Activated CD8-positive, alpha-beta T cell treated with anti-CD3 and anti-CD28 coated beads for 36 hours (primary cell): Measurements from ENCODE around the gene LGALS12. TPM values are rescaled to one million over a fixed set of nuclear protein-coding genes. Genes with fewer than 3 reads are reported as not detected.

Source experiments
- ATAC-seq: fragments of 200-7000 bp; cut with Tn5 transposase; one replicate; pipeline ENCODE4 v1.10.0; 2021; ENCODE audit warnings: mild to moderate bottlenecking, moderate library complexity
- CTCF ChIA-PET: fragments of 350-600 bp; sonication (Branson Sonifier 250); formaldehyde crosslinking; loops from one replicate; lab custom pipeline; 2021; ENCODE audit warnings: antibody characterized with exemption; lab: Charles Lee
- POLR2A ChIA-PET: fragments of 350-600 bp; sonication (Branson Sonifier 250); formaldehyde crosslinking; loops from one replicate; lab custom pipeline; 2021; ENCODE audit warnings: antibody characterized with exemption; lab: Charles Lee
- DNase-seq: peaks from one replicate; pipeline ENCODE4 v3.0.0-alpha.2; 2020
- H3K27ac Mint-ChIP-seq: one replicate; pipeline ENCODE4 v1.8.0; 2021; ENCODE audit warnings: mild to moderate bottlenecking, mixed read lengths
- H3K27me3 Mint-ChIP-seq: one replicate; pipeline ENCODE4 v1.8.0; 2021; ENCODE audit warnings: mixed read lengths
- H3K36me3 Mint-ChIP-seq: one replicate; pipeline ENCODE4 v1.8.0; 2021; ENCODE audit warnings: low read depth, mixed read lengths
- H3K4me1 Mint-ChIP-seq: one replicate; pipeline ENCODE4 v1.8.0; 2021; ENCODE audit warnings: low read depth, mixed read lengths
- H3K4me3 Mint-ChIP-seq: one replicate; pipeline ENCODE4 v1.8.0; 2021; ENCODE audit warnings: mild to moderate bottlenecking, moderate library complexity, mixed read lengths
- H3K9me3 Mint-ChIP-seq: one replicate; pipeline ENCODE4 v1.8.0; 2021; ENCODE audit warnings: mixed read lengths
- intact Hi-C: fragments of 100-400 bp; cut with micrococcal nuclease; formaldehyde crosslinking; loops from one replicate; pipeline ENCODE4 v1.10.0; 2022
- total RNA-seq, 2 experiments: library from RNA; stranded (reverse); gene quantifications; one replicate each; pipeline ENCODE4 v1.2.3, GENCODE V29; 2021
- TF ChIP-seq, protein P1 (sequence below): fragments of 200-600 bp; IDR thresholded peaks from one replicate; pipeline ENCODE4 v1.8.0; 2022; ENCODE audit warnings: antibody characterized with exemption, mild to moderate bottlenecking

Gene LGALS12
- total RNA-seq, 2 experiments from 2014 or later, result not detected

DNA sequence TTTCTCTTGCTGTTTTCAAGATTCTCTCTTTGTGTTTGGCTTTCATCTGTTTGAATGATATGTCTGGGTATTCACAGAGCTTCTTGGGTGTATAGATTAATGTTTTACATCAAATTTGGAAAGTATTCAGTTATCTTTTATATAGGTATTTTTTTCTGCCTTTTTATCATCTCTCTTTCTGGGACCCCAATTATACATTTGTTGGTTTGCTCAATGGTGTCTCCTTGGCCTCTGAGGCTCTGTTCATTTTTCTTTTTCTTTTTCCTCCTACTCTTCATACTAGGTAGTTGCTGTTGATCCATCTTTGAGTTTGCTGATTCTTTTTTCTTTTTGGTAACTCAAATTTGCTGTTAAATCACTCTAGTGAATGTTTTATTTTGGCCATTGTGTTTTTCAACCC lies 29.3 kb upstream of the LGALS12 start:
- Mint-ChIP-seq H3K27ac (no peak overlapping the region), H3K4me1 (no peaks in the 10 kb centered on the region), H3K9me3 (peaks cover 11% of the 10 kb centered on the region), H3K4me3 (no peak overlapping the region), H3K36me3 (peaks cover 2% of the 10 kb centered on the region), H3K27me3 (no peaks in the 10 kb centered on the region)
- POLR2A ChIA-PET, result no interaction called here
- TF ChIP-seq, protein P1, sequence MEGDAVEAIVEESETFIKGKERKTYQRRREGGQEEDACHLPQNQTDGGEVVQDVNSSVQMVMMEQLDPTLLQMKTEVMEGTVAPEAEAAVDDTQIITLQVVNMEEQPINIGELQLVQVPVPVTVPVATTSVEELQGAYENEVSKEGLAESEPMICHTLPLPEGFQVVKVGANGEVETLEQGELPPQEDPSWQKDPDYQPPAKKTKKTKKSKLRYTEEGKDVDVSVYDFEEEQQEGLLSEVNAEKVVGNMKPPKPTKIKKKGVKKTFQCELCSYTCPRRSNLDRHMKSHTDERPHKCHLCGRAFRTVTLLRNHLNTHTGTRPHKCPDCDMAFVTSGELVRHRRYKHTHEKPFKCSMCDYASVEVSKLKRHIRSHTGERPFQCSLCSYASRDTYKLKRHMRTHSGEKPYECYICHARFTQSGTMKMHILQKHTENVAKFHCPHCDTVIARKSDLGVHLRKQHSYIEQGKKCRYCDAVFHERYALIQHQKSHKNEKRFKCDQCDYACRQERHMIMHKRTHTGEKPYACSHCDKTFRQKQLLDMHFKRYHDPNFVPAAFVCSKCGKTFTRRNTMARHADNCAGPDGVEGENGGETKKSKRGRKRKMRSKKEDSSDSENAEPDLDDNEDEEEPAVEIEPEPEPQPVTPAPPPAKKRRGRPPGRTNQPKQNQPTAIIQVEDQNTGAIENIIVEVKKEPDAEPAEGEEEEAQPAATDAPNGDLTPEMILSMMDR, result no peak
- CTCF ChIA-PET, result no interaction called here
- DNase-seq (no peak), ATAC-seq (no peak)
- intact Hi-C loops, result loop anchor here (10.0 kb wide), 1 partner anchor 258 kb away; no protein-coding TSS in a partner anchor

DNA sequence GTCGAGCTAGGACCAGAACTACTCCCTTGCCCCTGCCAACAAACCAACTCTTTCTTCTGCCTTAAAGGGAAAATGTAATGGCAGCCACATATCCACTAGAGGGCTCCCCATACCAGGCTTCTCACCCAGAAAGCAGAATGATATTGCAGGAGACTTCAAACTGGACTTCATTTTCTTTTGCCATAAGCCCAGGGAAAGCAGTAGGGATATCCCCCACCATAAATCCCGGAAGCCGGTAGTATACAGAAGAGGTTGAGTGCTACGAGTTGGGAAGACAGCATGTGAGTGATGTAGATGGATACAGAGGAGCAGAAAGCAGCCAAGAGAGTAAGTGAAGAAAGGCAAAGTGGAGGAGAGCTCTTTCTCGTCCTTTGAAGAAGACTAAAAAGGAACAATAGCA lies 27.0 kb upstream of the LGALS12 start:
- intact Hi-C loops, result loop anchor here (2.0 to 10.0 kb wide), 2 partner anchors 158 to 256 kb away; no protein-coding TSS in a partner anchor
- peaks cover 10% of the 10 kb centered on the region for H3K9me3 Mint-ChIP-seq
- no peak overlapping the region for H3K4me3 Mint-ChIP-seq
- H3K36me3 Mint-ChIP-seq, result peaks cover 2% of the 10 kb centered on the region
- POLR2A ChIA-PET, result interaction anchor here (0.8 to 1.1 kb wide), 2 partner anchors 57 to 157 kb away, joined by 3 to 4 read pairs; no protein-coding TSS in a partner anchor
- TF ChIP-seq, protein P1, result peak; percentile 85
- no peaks in the 10 kb centered on the region for H3K4me1 Mint-ChIP-seq
- CTCF ChIA-PET, result interaction anchor here (0.7 to 4.7 kb wide), 48 partner anchors 12 to 289 kb away, joined by 3 to 150 read pairs (median 4); partner anchors contain the start of genes LGALS12, PLAAT2, PLAAT4 and PLAAT5
- H3K27me3 Mint-ChIP-seq, result no peaks in the 10 kb centered on the region
- peak; percentile 57 for DNase-seq
- ATAC-seq, result peak; percentile 86
- H3K27ac Mint-ChIP-seq, result no peak overlapping the region

DNA sequence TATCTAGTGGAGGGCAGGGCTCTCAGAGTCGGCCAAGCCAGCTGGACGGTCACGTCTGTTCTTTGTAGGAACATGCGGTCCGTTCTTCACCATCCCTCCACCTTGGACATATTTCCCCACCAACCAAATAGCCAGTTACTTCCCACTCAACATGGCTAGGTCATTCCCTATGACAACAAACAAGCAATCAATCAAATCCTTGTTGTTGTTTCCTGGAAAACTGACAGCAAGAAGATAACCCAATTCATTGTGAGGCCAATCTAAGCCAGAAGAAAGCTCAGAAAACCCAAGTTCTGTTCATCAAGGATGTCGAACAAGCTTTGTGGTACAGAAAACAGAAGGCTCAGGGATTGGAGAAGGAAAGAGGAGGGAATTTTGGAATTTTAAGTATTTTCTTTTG lies 25.8 kb upstream of the LGALS12 start:
- intact Hi-C loops, result no loop called here
- no peaks in the 10 kb centered on the region for H3K27me3 Mint-ChIP-seq
- no peak overlapping the region for H3K27ac Mint-ChIP-seq
- ChIA-PET POLR2A (interaction anchor here (0.9 to 1.5 kb wide), 2 partner anchors 95 to 154 kb away, joined by 4 read pairs; no protein-coding TSS in a partner anchor), CTCF (interaction anchor here (0.9 to 4.7 kb wide), 23 partner anchors 11 to 288 kb away, joined by 3 to 150 read pairs (median 7); partner anchors contain the start of genes PLAAT5 and ZFTA)
- H3K4me1 Mint-ChIP-seq, result no peaks in the 10 kb centered on the region
- H3K36me3 Mint-ChIP-seq, result peaks cover 2% of the 10 kb centered on the region
- TF ChIP-seq, protein P1, result no peak
- no peak for DNase-seq
- H3K4me3 Mint-ChIP-seq, result no peak overlapping the region
- peaks cover 16% of the 10 kb centered on the region for H3K9me3 Mint-ChIP-seq
- no peak for ATAC-seq

DNA sequence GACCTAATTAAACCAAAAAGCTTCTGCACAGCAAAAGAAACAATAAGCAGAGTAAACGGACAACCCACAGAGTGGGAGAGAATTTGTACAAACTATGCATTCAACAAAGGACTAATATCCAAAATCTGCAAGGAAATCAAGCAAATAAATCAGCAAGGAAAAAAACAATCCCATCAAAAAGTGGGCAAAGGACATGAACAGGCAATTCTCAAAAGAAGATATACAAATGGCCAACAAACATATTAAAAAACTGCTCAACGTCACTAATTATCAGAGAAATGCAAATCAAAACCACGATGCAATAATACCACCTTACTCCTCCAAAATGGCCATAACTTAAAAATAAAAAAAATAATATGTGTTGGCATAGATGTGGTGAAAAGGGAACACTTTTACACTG lies 20.1 kb upstream of the LGALS12 start:
- intact Hi-C loops, result no loop called here
- H3K9me3 Mint-ChIP-seq, result peaks cover 22% of the 10 kb centered on the region
- H3K27ac Mint-ChIP-seq, result no peak overlapping the region
- DNase-seq, result no peak
- peaks cover 2% of the 10 kb centered on the region for H3K27me3 Mint-ChIP-seq
- ATAC-seq, result no peak
- POLR2A ChIA-PET, result no interaction called here
- CTCF ChIA-PET, result no interaction called here
- no peak overlapping the region for H3K4me3 Mint-ChIP-seq
- no peaks in the 10 kb centered on the region for H3K4me1 Mint-ChIP-seq
- no peaks in the 10 kb centered on the region for H3K36me3 Mint-ChIP-seq
- TF ChIP-seq, protein P1, result no peak

- ATAC-seq (no peak), DNase-seq (no peak)
- no peak overlapping the region for H3K4me3 Mint-ChIP-seq
- H3K9me3 Mint-ChIP-seq, result peaks cover 18% of the 10 kb centered on the region
- peaks cover 9% of the 10 kb centered on the region for H3K4me1 Mint-ChIP-seq
- H3K36me3 Mint-ChIP-seq, result no peaks in the 10 kb centered on the region
- ChIA-PET CTCF (interaction anchor here (0.8 to 5.3 kb wide), 2 partner anchors 9 to 444 kb away, joined by 3 to 47 read pairs; no protein-coding TSS in a partner anchor), POLR2A (no interaction called here)
- TF ChIP-seq, protein P1, result no peak
- peaks cover 15% of the 10 kb centered on the region for H3K27me3 Mint-ChIP-seq
- no peak overlapping the region for H3K27ac Mint-ChIP-seq
- intact Hi-C loops, result no loop called here
Measured at GRCh38 chr11:63488789-63489188, 17.1 kb upstream of the LGALS12 start.
